ENCODE results near the gene NDUFS8. TPM values are rescaled to one million over a fixed set of nuclear protein-coding genes. Genes with fewer than 3 reads are reported as not detected.
A peak's percentile ranks its signal among the peaks of the same experiment; 100 is the strongest.

Gene NDUFS8
- total and polyA plus RNA-seq, 2 of the 13 experiments (the other 11 are each of a cell fraction or from before 2014, with no cell fraction given) = 96.7 to 158 TPM

- TF ChIP-seq ZNF546 (CRISPR knock-in tag; conservative IDR thresholded peaks at IDR 0.05) (no peak), HOXD1 (CRISPR knock-in tag; IDR thresholded peaks at IDR 0.05) (no peak), HNF4G (IDR thresholded peaks at IDR 0.05; ENCODE audit: borderline replicate concordance, low read depth, low read length) (no peak), HNF4G (CRISPR knock-in tag; IDR thresholded peaks at IDR 0.05; ENCODE audit: borderline replicate concordance, low read depth) (no peak), GTF2F1 (IDR thresholded peaks at IDR 0.05; ENCODE audit: low read length) (no peak), ZNF512 (CRISPR knock-in tag; IDR thresholded peaks at IDR 0.05) (no peak), GRHL1 (CRISPR knock-in tag; conservative IDR thresholded peaks at IDR 0.05) (no peak), ZBTB38 (CRISPR knock-in tag; IDR thresholded peaks at IDR 0.05) (peak; percentile 46; the same call in 1 of the 2 replicates), RAD51 (IDR thresholded peaks at IDR 0.05; ENCODE audit: borderline replicate concordance) (no peak), PHF20 (CRISPR knock-in tag; IDR thresholded peaks at IDR 0.05) (no peak), NR0B2 (CRISPR knock-in tag; IDR thresholded peaks at IDR 0.05) (no peak), SP5 (CRISPR knock-in tag; IDR thresholded peaks at IDR 0.05; ENCODE audit: borderline replicate concordance, low read depth) (peak; percentile 84), NPAS2 (CRISPR knock-in tag; IDR thresholded peaks at IDR 0.05; ENCODE audit: borderline replicate concordance) (no peak), PRDM15 (CRISPR knock-in tag; IDR thresholded peaks at IDR 0.05) (no peak), MIER3 (CRISPR knock-in tag; IDR thresholded peaks at IDR 0.05; ENCODE audit: borderline replicate concordance) (peak; percentile 21; the same call in 1 of the 2 replicates), ZNF354B (CRISPR knock-in tag; IDR thresholded peaks at IDR 0.05) (no peak), CREM (IDR thresholded peaks at IDR 0.05) (no peak), CREM (CRISPR knock-in tag; IDR thresholded peaks at IDR 0.05) (no peak), REPIN1 (CRISPR knock-in tag; IDR thresholded peaks at IDR 0.05; ENCODE audit: borderline replicate concordance, low read depth) (no peak), ZNF878 (CRISPR knock-in tag; IDR thresholded peaks at IDR 0.05) (no peak), TFDP2 (CRISPR knock-in tag; IDR thresholded peaks at IDR 0.05) (peak; percentile 68), ERF (CRISPR knock-in tag; IDR thresholded peaks at IDR 0.05) (peak; percentile 39; the same call in 1 of the 2 replicates)
These were observed 26.5 kb upstream of the NDUFS8 start, which contains the start of gene UNC93B1 (continued) for GRCh38 chr11:68003846-68004550.
